ENCODE data around the gene FAT3.

GRCh38 chr11:92236856-92237255 is 12.2 kb downstream of the FAT3 start:
- TF ChIP-seq CTCF (conservative IDR thresholded peaks at IDR 0.05; ENCODE audit: low read length) (no peak), EZH2phosphoT487 (IDR thresholded peaks at IDR 0.05; ENCODE audit: borderline replicate concordance, low read depth, low read length) (no peak)

Data from OCI-LY7 (cell line).